HFFc6 (cell line): ENCODE measurements around the gene TSPOAP1. TPM values are rescaled to one million over a fixed set of nuclear protein-coding genes. Genes with fewer than 3 reads are reported as not detected.

ENCODE experiments used
- DNase-seq: peaks from one replicate; pipeline ENCODE4 v3.0.0-alpha.2; 2018
- H3K27ac Mint-ChIP-seq: 2 replicates; pipeline ENCODE4 v1.8.0; 2020; ENCODE audit warnings: mild to moderate bottlenecking, mixed read lengths
- H3K27me3 Mint-ChIP-seq: 2 replicates; pipeline ENCODE4 v1.8.0; 2021; ENCODE audit warnings: mild to moderate bottlenecking, moderate library complexity, mixed read lengths; ENCODE audit not compliant: insufficient read depth
- H3K36me3 Mint-ChIP-seq: 2 replicates; pipeline ENCODE4 v1.8.0; 2021; ENCODE audit warnings: low read depth, mixed read lengths
- H3K4me1 Mint-ChIP-seq: 2 replicates; pipeline ENCODE4 v1.8.0; 2020; ENCODE audit warnings: low read depth, mixed read lengths
- H3K4me3 Mint-ChIP-seq: 2 replicates; pipeline ENCODE4 v1.8.0; 2020; ENCODE audit warnings: mild to moderate bottlenecking, moderate library complexity, mixed read lengths
- H3K9me3 Mint-ChIP-seq: 2 replicates; pipeline ENCODE4 v1.8.0; 2020; ENCODE audit warnings: mild to moderate bottlenecking, mixed read lengths
- CTCF ChIP-seq: fragments of 200-600 bp; sonication (generic); IDR thresholded peaks from 2 replicates; pipeline ENCODE4 v1.5.0; 2021; ENCODE audit warnings: antibody characterized with exemption, mild to moderate bottlenecking
- microRNA-seq: library from miRNA; unstranded; fragments of <30 nt; microRNA quantifications from one replicate; pipeline ENCODE4, GENCODE V29; 2019
- total RNA-seq, 6 experiments: library from RNA; stranded (reverse); fragmentation: NEBNext Ultra II Directional; extraction: Animal tissue kit (Norgen Biotek cat#: 25700); gene quantifications; 2 replicates in 1 of 6; 3 replicates in 5 of 6; pipeline ENCODE4 v1.2.3, GENCODE V29; 2021

Gene TSPOAP1
- total RNA-seq, 6 experiments from 2014 or later, result 0.50 to 1.8 (median 1.3) TPM

GRCh38 chr17:58254803-58255202 lies 73.8 kb downstream of the TSPOAP1 start:
- H3K9me3 Mint-ChIP-seq, result no peaks in the 10 kb centered on the region
- TF ChIP-seq CTCF, result no peak
- no peak overlapping the region for H3K27ac Mint-ChIP-seq
- no peak for DNase-seq
- no peaks in the 10 kb centered on the region for H3K4me1 Mint-ChIP-seq
- H3K4me3 Mint-ChIP-seq, result no peak overlapping the region
- H3K36me3 Mint-ChIP-seq, result no peaks in the 10 kb centered on the region
- peaks cover 46% of the 10 kb centered on the region for H3K27me3 Mint-ChIP-seq

GRCh38 chr17:58253082-58253481 lies 75.5 kb downstream of the TSPOAP1 start:
- H3K36me3 Mint-ChIP-seq, result no peaks in the 10 kb centered on the region
- no peak for TF ChIP-seq CTCF
- no peaks in the 10 kb centered on the region for H3K9me3 Mint-ChIP-seq
- no peak overlapping the region for H3K4me3 Mint-ChIP-seq
- no peak for DNase-seq
- H3K27me3 Mint-ChIP-seq, result peaks cover 35% of the 10 kb centered on the region
- H3K4me1 Mint-ChIP-seq, result no peaks in the 10 kb centered on the region
- no peak overlapping the region for H3K27ac Mint-ChIP-seq

GRCh38 chr17:58252141-58252540 lies 76.5 kb downstream of the TSPOAP1 start:
- DNase-seq, result no peak
- Mint-ChIP-seq H3K36me3 (no peaks in the 10 kb centered on the region), H3K27me3 (peaks cover 32% of the 10 kb centered on the region), H3K4me3 (no peak overlapping the region), H3K27ac (no peak overlapping the region), H3K4me1 (no peaks in the 10 kb centered on the region), H3K9me3 (no peaks in the 10 kb centered on the region)
- TF ChIP-seq CTCF, result no peak

Small RNA genes within 50 kb of the gene (microRNA-seq; reads per million reads assigned to microRNA genes)
- gene MIR4736, result not detected

Other genes with a start within 250 kb of the TSPOAP1 start
- gene DYNLL2, start 245.4 kb downstream of the TSPOAP1 start, total RNA-seq, result 10 to 100 TPM; 31.8 to 38.9 (median 35.5) TPM
- not detected for gene OR4D1, start 180.4 kb downstream of the TSPOAP1 start, total RNA-seq
- not detected for gene OR4D2, start 161.8 kb downstream of the TSPOAP1 start, total RNA-seq
- not detected for gene EPX, start 136.1 kb downstream of the TSPOAP1 start, total RNA-seq
- 10 to 100 TPM in 1 of 6 experiments, 1 to 10 TPM in 5; 8.3 to 10.4 (median 8.9) TPM for gene MKS1, start 109.5 kb downstream of the TSPOAP1 start, total RNA-seq
- gene LPO, start 90.2 kb downstream of the TSPOAP1 start, total RNA-seq, result not detected
- not detected for gene MPO, start 47.9 kb downstream of the TSPOAP1 start, total RNA-seq
- gene SUPT4H1, start 23.4 kb upstream of the TSPOAP1 start, total RNA-seq, result 100 to 1,000 TPM in 4 of 6 experiments, 10 to 100 TPM in 2; 95.6 to 110 (median 105) TPM
- not detected for gene RNF43, start 88.7 kb upstream of the TSPOAP1 start, total RNA-seq
- gene HSF5, start 159.6 kb upstream of the TSPOAP1 start, total RNA-seq, result not detected
- 10 to 100 TPM; 25.3 to 32.2 (median 28.2) TPM for gene MTMR4, start 185.8 kb upstream of the TSPOAP1 start, total RNA-seq